ENCODE measurements around the gene GOLGA3. TPM values are rescaled to one million over a fixed set of nuclear protein-coding genes. Genes with fewer than 3 reads are reported as not detected.
"Not testable (repeated sequence)": the region's sequence is repeated elsewhere in the genome, so short reads cannot be mapped to it uniquely, and the experiment has no call there.

GOLGA3 gene
- total RNA-seq, 1 donor from 2014 or later = 47.5 TPM

- H3K4me1 Mint-ChIP-seq (ENCODE audit: low read depth) = no peaks in the 10 kb centered on the region
- no peak for TF ChIP-seq CTCF (IDR thresholded peaks at IDR 0.05; ENCODE audit: unreplicated experiment)
- no peak for DNase-seq (ENCODE audit: low spot score, unreplicated experiment)
- peaks cover 7% of the 10 kb centered on the region for H3K36me3 Mint-ChIP-seq (ENCODE audit: insufficient read depth)
- H3K9me3 Mint-ChIP-seq (ENCODE audit: low read depth) = no peaks in the 10 kb centered on the region
- no peak overlapping the region for H3K27ac Mint-ChIP-seq
- H3K4me3 Mint-ChIP-seq (ENCODE audit: low read depth) = no peak overlapping the region
- H3K27me3 Mint-ChIP-seq = no peaks in the 10 kb centered on the region
Observed at GRCh38 chr12:132840536-132840935, 11.9 kb upstream of the GOLGA3 start.

DNA sequence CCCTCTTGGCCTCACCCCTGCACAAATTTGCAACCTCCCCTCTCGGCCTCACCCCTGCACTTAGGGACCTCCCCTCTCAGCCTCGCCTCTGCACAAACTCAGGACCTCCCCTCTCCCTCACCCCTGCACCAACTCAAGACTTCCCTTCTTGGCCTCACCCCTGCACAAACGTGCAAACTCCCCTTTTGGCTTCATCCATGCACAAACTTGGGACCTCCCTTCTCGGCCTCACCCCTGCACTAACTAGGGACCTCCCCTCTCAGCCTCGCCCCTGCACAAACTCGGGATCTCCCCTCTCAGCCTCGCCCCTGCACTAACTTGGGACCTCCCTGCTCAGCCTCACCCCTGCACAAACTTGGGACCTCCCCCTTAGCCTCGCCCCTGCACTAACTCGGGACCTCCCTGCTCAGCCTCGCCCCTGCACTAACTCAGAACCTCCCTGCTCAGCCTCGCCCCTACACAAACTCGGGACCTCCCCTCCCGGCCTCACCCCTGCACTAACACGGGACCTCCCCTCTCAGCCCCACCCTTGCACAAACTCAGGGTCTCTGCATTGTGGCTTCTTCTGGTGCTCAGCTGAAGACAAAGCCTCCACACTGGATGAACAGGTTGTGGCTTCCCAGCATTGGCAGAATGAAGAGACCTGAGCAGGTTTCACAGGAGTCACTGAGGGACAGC is 11.0 kb upstream of the GOLGA3 start:
- no peaks in the 10 kb centered on the region for H3K27me3 Mint-ChIP-seq
- H3K36me3 Mint-ChIP-seq (ENCODE audit: insufficient read depth) = peaks cover 9% of the 10 kb centered on the region
- no peak for DNase-seq (ENCODE audit: low spot score, unreplicated experiment)
- H3K9me3 Mint-ChIP-seq (ENCODE audit: low read depth) = no peaks in the 10 kb centered on the region
- H3K4me1 Mint-ChIP-seq (ENCODE audit: low read depth) = no peaks in the 10 kb centered on the region
- no peak overlapping the region for H3K4me3 Mint-ChIP-seq (ENCODE audit: low read depth)
- no peak for TF ChIP-seq CTCF (IDR thresholded peaks at IDR 0.05; ENCODE audit: unreplicated experiment)
- H3K27ac Mint-ChIP-seq = no peak overlapping the region

DNA sequence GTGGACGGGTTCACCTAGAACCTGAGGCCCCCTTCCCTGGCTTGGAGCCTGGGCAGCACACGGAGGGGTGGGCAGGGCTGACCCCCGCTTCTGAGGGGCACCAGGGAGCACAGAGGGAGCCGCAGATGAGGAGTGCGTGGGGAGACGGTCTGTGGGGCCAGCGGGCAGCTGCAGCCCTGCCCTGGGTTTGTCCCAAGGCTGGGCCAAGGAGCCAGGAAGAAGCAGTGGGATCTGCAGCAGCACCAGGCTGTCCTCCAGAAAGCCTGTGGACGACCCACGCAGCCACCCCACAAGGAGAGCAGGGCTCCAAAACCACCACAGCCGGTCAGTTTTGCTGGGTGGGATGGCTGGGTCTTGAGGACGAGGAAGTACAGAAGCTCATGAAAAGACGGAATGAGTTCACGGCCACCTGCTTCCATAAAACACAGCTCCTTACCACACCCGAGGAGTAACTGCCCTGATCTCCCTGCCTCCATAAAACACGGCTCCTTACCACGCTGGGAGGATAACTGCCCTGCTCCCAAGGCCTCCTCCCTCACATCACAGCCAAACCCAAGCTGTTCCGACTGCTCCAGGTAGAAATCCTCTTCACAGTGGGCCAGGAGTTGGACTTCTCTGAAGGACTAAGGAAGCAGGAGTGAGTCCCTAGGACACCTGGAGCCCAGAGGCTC is 9.9 kb upstream of the GOLGA3 start:
- Mint-ChIP-seq H3K27ac (no peak overlapping the region), H3K9me3 (ENCODE audit: low read depth) (no peaks in the 10 kb centered on the region), H3K4me3 (ENCODE audit: low read depth) (no peak overlapping the region), H3K27me3 (no peaks in the 10 kb centered on the region), H3K4me1 (ENCODE audit: low read depth) (no peaks in the 10 kb centered on the region), H3K36me3 (ENCODE audit: insufficient read depth) (peaks cover 8% of the 10 kb centered on the region)
- no peak for TF ChIP-seq CTCF (IDR thresholded peaks at IDR 0.05; ENCODE audit: unreplicated experiment)
- no peak for DNase-seq (ENCODE audit: low spot score, unreplicated experiment)

GRCh38 chr12:132837693-132838409 is 9.2 kb upstream of the GOLGA3 start:
- no peak overlapping the region for H3K27ac Mint-ChIP-seq
- no peak for DNase-seq (ENCODE audit: low spot score, unreplicated experiment)
- no peaks in the 10 kb centered on the region for H3K9me3 Mint-ChIP-seq (ENCODE audit: low read depth)
- no peaks in the 10 kb centered on the region for H3K4me1 Mint-ChIP-seq (ENCODE audit: low read depth)
- H3K4me3 Mint-ChIP-seq (ENCODE audit: low read depth) = no peak overlapping the region
- H3K36me3 Mint-ChIP-seq (ENCODE audit: insufficient read depth) = peaks cover 8% of the 10 kb centered on the region
- TF ChIP-seq CTCF (IDR thresholded peaks at IDR 0.05; ENCODE audit: unreplicated experiment) = no peak
- H3K27me3 Mint-ChIP-seq = no peaks in the 10 kb centered on the region

DNA sequence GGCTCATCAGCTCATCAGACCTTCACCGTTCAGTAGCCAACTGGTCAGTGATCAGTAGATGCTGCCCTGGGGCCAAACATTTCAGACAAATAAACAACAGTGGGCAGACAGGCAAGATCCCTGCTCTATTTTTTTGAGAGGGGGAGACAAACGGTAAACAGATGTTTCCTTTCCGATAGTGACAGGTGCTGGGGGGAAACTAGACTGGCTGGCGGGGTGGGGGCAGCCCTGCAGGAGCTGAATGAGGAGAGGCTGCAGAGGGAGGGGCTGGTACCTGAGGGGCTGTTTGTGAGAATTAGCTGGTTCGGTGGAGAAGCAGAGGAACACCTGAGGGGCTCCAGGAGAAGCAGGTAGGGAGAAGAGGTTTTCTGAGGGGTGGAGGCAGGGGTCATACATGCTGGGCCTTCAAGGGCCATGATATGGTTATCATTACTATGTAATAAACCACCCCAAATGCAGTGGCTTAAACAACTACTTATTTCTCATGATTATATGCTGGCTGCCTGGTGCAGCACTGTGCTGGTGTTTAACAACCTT is 8.2 kb upstream of the GOLGA3 start:
- TF ChIP-seq CTCF (IDR thresholded peaks at IDR 0.05; ENCODE audit: unreplicated experiment) = no peak
- H3K27me3 Mint-ChIP-seq = no peaks in the 10 kb centered on the region
- no peaks in the 10 kb centered on the region for H3K9me3 Mint-ChIP-seq (ENCODE audit: low read depth)
- no peak overlapping the region for H3K27ac Mint-ChIP-seq
- H3K4me3 Mint-ChIP-seq (ENCODE audit: low read depth) = no peak overlapping the region
- peaks cover 7% of the 10 kb centered on the region for H3K36me3 Mint-ChIP-seq (ENCODE audit: insufficient read depth)
- no peak for DNase-seq (ENCODE audit: low spot score, unreplicated experiment)
- no peaks in the 10 kb centered on the region for H3K4me1 Mint-ChIP-seq (ENCODE audit: low read depth)

GRCh38 chr12:132836230-132836629 is 7.6 kb upstream of the GOLGA3 start:
- not testable (repeated sequence) for H3K27me3 Mint-ChIP-seq; H3K9me3 Mint-ChIP-seq (ENCODE audit: low read depth); H3K36me3 Mint-ChIP-seq (ENCODE audit: insufficient read depth); DNase-seq (ENCODE audit: low spot score, unreplicated experiment); H3K4me3 Mint-ChIP-seq (ENCODE audit: low read depth); H3K4me1 Mint-ChIP-seq (ENCODE audit: low read depth); H3K27ac Mint-ChIP-seq
